Subcutaneous adipose tissue (tissue), 4 donors: ENCODE results near the gene RBM20. TPM values are rescaled to one million over a fixed set of nuclear protein-coding genes. Genes with fewer than 3 reads are reported as not detected.

Experiments
- total RNA-seq, 4 donors: library from RNA; depleted of rRNA; stranded (reverse); fragments of >200 nt; gene quantifications; one replicate each; pipeline ENCODE4 v1.1.0, GENCODE V29; 2016
- TF ChIP-seq, protein P1 (sequence below): fragments of 450-650 bp; IDR thresholded peaks from one replicate; pipeline ENCODE4 v1.5.1; 2016; ENCODE audit warnings: low read depth, mild to moderate bottlenecking, control low read depth, antibody characterized with exemption, moderate library complexity

The RBM20 gene
- total RNA-seq, 4 donors from 2014 or later, result 0.88 to 10.3 (median 3.5) TPM

DNA sequence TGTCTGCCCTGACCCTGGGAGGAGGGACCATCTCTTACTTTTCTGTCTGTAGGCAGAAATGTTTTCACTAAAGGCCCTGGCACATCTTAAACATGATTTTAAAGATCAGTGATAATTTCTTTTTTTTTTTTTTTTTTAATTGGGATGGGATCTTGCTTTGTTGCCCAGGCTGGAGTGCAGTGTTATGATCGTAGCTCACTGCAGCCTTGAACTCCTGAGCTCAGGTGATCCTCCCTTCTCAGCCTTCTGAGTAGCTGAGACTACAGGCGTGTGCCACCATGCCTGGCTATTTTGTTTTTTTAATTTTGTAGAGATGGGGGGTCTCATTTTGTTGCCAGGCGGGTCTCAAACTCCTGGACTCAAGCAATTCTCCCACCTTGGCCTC lies 65.3 kb downstream of the RBM20 start:
- TF ChIP-seq, protein P1, sequence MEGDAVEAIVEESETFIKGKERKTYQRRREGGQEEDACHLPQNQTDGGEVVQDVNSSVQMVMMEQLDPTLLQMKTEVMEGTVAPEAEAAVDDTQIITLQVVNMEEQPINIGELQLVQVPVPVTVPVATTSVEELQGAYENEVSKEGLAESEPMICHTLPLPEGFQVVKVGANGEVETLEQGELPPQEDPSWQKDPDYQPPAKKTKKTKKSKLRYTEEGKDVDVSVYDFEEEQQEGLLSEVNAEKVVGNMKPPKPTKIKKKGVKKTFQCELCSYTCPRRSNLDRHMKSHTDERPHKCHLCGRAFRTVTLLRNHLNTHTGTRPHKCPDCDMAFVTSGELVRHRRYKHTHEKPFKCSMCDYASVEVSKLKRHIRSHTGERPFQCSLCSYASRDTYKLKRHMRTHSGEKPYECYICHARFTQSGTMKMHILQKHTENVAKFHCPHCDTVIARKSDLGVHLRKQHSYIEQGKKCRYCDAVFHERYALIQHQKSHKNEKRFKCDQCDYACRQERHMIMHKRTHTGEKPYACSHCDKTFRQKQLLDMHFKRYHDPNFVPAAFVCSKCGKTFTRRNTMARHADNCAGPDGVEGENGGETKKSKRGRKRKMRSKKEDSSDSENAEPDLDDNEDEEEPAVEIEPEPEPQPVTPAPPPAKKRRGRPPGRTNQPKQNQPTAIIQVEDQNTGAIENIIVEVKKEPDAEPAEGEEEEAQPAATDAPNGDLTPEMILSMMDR, result no peak

DNA sequence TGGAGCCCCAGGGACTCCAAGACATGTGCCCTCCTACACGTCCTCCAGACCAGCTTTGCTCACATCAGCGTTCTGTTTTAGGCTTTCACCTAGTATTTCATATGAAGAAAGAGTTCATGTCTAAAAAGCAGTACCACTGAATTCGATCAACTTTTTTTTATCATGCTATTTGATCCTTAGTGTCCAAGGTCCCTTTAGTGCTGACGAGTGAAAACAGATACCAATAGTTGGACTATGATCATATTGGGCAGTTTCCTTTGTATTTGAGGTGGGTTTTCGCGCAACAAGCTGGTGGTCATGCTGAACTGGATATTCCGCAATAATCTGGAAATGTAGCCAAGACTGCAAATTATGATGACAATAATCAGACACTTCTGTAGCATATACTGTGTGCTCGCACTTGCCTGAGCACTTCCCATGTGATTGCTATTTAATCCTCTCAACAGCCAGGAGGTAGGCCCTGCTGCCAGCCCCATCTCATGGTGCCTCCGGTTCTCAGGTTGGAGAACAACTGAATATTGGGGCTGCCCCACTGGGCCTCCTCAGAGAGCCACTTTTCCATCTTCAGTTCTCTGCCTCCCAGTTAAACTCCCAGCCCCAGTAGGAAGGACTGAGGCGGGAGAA lies 65.9 kb downstream of the RBM20 start:
- TF ChIP-seq, protein P1, result no peak

GRCh38 chr10:110710621-110711020 lies 66.5 kb downstream of the RBM20 start:
- TF ChIP-seq, protein P1, result no peak

DNA sequence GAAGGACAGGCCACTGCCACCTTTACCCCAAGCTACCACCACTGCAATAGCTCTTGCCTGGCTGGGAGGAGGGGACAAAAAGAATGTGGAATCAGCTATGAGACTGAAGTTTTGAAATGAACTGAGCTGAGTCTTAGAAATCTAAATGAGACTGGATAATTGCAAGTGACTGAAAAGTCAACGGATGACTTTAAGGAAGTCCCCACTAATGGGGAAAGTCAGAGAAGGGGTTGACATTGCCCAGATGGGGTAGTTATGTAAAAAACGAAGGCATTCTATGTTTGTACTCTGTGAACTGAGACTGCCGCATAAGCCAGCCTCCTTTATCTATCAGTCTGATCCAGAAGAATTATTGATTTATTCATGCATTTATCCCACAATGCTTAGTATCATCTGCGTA lies 67.2 kb downstream of the RBM20 start:
- TF ChIP-seq, protein P1, result no peak

DNA sequence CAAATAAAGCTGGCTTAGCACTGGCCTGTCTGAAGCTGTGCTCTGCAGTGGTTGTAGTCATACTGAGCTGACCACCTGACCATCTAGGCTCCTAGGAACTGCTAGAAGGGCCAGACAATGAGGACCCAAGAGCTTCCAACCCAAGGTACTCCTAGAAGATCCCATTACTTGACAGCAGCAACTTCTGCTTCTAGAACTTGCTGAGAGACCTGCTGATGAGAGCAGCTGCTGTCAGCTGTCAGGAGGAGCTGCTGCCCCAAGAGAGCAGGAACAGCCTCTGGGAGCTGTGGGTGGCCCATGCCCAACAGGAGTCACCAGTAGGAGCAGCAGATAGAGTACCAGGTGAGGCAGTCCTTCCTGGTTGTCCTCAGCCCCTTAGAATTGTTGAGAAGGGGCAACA lies 70.2 kb downstream of the RBM20 start:
- TF ChIP-seq, protein P1, result no peak

GRCh38 chr10:110717781-110718589 lies 73.8 kb downstream of the RBM20 start:
- TF ChIP-seq, protein P1, result no peak

DNA sequence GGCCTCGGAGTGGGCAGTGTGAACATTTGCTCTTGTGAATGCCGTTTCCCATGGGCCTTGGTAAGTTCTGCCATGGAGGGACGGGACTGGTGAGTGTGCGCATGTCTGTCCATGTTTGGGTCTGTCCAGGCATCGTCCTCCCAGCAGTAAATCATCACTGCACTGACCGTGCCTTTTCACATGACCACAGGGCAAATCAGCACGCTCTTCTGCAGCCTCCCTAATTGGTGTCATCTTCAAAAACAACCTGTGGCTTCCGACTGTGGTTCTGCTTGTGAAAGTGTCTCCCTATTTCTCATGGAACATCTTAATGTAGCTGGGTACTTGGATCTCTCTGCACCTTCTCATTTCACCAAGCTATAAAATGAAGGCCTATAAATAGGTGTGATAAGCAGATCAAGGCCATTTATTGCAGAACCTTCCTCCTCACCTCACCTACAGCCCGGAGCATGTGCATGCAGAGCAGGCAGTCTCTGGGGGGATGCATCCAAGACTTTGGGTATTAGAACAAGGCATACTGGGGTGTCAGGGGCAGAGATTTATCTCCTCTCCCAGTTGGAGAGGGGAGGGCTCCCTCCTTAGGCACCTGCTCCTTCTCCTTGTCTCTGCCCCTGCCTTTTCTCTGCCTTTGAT lies 77.4 kb downstream of the RBM20 start:
- TF ChIP-seq, protein P1, result no peak
